HCT116 (cell line): ENCODE results near the gene OSBPL8.

Experiments used
- EGR1 ChIP-seq: IDR thresholded peaks from 2 replicates; pipeline ENCODE4 v1.6.1; 2012; ENCODE audit warnings: low read depth
- EZH2phosphoT487 ChIP-seq: fragments of 200-600 bp; IDR thresholded peaks from 2 replicates; pipeline ENCODE4 v1.6.1; 2018; ENCODE audit warnings: antibody characterized with exemption, borderline replicate concordance
- TF ChIP-seq, protein P1 (sequence below), 3 experiments: fragments of 200-600 bp in 1 of 3; sonication (generic) in 1 of 3; IDR thresholded peaks in 2 of 3; conservative IDR thresholded peaks in 1 of 3; 2 replicates each; pipeline ENCODE4 v1.5.1; 2012 to 2017; ENCODE audit warnings: low read depth in 2 of 3, low read length in 2 of 3, antibody characterized with exemption in 1 of 3, borderline replicate concordance in 1 of 3, control low read depth in 1 of 3, mild to moderate bottlenecking in 1 of 3, mixed read lengths in 1 of 3, mixed run types in 1 of 3, moderate library complexity in 1 of 3; ENCODE audit not compliant: insufficient read depth in 1 of 3
- TF ChIP-seq, protein P2 (sequence below): IDR thresholded peaks from 2 replicates; pipeline ENCODE4 v1.6.1; 2012
- TF ChIP-seq, protein P3 (sequence below): IDR thresholded peaks from 2 replicates; pipeline ENCODE4 v1.6.1; 2011; ENCODE audit warnings: mild to moderate bottlenecking, low read length, moderate library complexity; ENCODE audit not compliant: insufficient replicate concordance; ENCODE audit errors: extremely low read depth
- TF ChIP-seq, protein P4 (sequence below): IDR thresholded peaks from 2 replicates; pipeline ENCODE4 v1.6.1; 2012; ENCODE audit warnings: low read depth

DNA sequence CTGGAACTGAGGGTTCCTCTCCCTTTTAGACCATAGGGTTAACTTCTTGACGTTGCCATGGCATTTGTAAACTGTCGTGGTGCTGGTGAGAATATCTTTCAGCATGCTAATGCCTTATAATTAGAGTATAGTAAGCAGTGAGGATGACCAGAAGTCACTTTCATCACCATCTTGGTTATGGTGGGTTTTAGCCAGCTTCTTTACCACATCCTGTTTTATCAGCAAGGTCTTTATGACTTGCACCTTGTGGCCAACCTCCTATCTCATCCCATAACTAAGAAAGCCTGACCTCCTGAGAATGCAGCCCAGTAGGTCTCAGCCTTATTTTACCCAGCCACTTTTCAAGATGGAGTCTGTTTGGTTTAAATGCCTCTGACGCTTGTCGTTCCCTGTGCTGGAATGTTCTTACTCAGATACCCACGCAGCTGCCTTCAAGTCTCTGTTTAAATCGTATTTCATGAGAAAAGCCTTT, 255.5 kb downstream of the OSBPL8 start:
- TF ChIP-seq EZH2phosphoT487 (no peak), EGR1 (no peak)
- TF ChIP-seq, protein P1, sequence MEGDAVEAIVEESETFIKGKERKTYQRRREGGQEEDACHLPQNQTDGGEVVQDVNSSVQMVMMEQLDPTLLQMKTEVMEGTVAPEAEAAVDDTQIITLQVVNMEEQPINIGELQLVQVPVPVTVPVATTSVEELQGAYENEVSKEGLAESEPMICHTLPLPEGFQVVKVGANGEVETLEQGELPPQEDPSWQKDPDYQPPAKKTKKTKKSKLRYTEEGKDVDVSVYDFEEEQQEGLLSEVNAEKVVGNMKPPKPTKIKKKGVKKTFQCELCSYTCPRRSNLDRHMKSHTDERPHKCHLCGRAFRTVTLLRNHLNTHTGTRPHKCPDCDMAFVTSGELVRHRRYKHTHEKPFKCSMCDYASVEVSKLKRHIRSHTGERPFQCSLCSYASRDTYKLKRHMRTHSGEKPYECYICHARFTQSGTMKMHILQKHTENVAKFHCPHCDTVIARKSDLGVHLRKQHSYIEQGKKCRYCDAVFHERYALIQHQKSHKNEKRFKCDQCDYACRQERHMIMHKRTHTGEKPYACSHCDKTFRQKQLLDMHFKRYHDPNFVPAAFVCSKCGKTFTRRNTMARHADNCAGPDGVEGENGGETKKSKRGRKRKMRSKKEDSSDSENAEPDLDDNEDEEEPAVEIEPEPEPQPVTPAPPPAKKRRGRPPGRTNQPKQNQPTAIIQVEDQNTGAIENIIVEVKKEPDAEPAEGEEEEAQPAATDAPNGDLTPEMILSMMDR (IDR thresholded peaks at IDR 0.05 in 2 of 3, conservative IDR thresholded peaks at IDR 0.05 in 1 of 3; ENCODE audit: borderline replicate concordance in 1 of 3, insufficient read depth in 1 of 3, low read depth in 2 of 3, low read length in 2 of 3): no peak
- TF ChIP-seq, protein P2, sequence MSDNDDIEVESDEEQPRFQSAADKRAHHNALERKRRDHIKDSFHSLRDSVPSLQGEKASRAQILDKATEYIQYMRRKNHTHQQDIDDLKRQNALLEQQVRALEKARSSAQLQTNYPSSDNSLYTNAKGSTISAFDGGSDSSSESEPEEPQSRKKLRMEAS: no peak
- TF ChIP-seq, protein P3, sequence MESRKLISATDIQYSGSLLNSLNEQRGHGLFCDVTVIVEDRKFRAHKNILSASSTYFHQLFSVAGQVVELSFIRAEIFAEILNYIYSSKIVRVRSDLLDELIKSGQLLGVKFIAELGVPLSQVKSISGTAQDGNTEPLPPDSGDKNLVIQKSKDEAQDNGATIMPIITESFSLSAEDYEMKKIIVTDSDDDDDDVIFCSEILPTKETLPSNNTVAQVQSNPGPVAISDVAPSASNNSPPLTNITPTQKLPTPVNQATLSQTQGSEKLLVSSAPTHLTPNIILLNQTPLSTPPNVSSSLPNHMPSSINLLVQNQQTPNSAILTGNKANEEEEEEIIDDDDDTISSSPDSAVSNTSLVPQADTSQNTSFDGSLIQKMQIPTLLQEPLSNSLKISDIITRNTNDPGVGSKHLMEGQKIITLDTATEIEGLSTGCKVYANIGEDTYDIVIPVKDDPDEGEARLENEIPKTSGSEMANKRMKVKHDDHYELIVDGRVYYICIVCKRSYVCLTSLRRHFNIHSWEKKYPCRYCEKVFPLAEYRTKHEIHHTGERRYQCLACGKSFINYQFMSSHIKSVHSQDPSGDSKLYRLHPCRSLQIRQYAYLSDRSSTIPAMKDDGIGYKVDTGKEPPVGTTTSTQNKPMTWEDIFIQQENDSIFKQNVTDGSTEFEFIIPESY: no peak
- TF ChIP-seq, protein P4, sequence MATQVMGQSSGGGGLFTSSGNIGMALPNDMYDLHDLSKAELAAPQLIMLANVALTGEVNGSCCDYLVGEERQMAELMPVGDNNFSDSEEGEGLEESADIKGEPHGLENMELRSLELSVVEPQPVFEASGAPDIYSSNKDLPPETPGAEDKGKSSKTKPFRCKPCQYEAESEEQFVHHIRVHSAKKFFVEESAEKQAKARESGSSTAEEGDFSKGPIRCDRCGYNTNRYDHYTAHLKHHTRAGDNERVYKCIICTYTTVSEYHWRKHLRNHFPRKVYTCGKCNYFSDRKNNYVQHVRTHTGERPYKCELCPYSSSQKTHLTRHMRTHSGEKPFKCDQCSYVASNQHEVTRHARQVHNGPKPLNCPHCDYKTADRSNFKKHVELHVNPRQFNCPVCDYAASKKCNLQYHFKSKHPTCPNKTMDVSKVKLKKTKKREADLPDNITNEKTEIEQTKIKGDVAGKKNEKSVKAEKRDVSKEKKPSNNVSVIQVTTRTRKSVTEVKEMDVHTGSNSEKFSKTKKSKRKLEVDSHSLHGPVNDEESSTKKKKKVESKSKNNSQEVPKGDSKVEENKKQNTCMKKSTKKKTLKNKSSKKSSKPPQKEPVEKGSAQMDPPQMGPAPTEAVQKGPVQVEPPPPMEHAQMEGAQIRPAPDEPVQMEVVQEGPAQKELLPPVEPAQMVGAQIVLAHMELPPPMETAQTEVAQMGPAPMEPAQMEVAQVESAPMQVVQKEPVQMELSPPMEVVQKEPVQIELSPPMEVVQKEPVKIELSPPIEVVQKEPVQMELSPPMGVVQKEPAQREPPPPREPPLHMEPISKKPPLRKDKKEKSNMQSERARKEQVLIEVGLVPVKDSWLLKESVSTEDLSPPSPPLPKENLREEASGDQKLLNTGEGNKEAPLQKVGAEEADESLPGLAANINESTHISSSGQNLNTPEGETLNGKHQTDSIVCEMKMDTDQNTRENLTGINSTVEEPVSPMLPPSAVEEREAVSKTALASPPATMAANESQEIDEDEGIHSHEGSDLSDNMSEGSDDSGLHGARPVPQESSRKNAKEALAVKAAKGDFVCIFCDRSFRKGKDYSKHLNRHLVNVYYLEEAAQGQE: no peak
